Right lobe of liver (tissue), 6 donors: Measurements from ENCODE around the gene VAMP5. TPM values are rescaled to one million over a fixed set of nuclear protein-coding genes. Genes with fewer than 3 reads are reported as not detected.

Experiments
- ATAC-seq, 4 donors: fragments of 200-7000 bp; cut with Tn5 transposase; one replicate each; pipeline ENCODE4 v1.9.1; 2020; ENCODE audit warnings: mild to moderate bottlenecking in 4 of 4, moderate library complexity in 4 of 4
- DNase-seq, 3 donors: peaks; one replicate each; pipeline ENCODE4 v3.0.0-alpha.2; 2020
- H3K27ac ChIP-seq, 3 donors: fragments of 200-600 bp; one replicate each; pipeline ENCODE4 v1.8.0; 2022
- H3K27me3 ChIP-seq, 2 donors: fragments of 200-600 bp; one replicate each; pipeline ENCODE4 v1.8.0; 2022
- H3K36me3 ChIP-seq, 4 donors: fragments of 200-600 bp; sonication (generic) in 1 of 4; one replicate each; pipeline versions ENCODE4 v1.5.1 to v1.8.0; 2017 to 2022; ENCODE audit warnings: control low read depth in 1 of 4
- H3K4me1 ChIP-seq, 4 donors: fragments of 200-600 bp; sonication (generic) in 1 of 4; one replicate each; pipeline versions ENCODE4 v1.5.1 to v1.8.0; 2017 to 2022; ENCODE audit warnings: control low read depth in 1 of 4
- H3K4me3 ChIP-seq, 3 donors: fragments of 200-600 bp; one replicate each; pipeline ENCODE4 v1.8.0; 2022
- H3K9me3 ChIP-seq, 4 donors: fragments of 200-600 bp; sonication (generic) in 1 of 4; one replicate each; pipeline versions ENCODE4 v1.5.1 to v1.8.0; 2017 to 2022; ENCODE audit warnings: control low read depth in 1 of 4
- POLR2A ChIP-seq: fragments of 450-650 bp; IDR thresholded peaks from one replicate; pipeline ENCODE4 v1.6.1; 2017; ENCODE audit warnings: antibody characterized with exemption, mild to moderate bottlenecking
- WGBS: methylation state at CpG from one replicate; pipeline ENCODE4 v1.1.6; 2018; ENCODE audit warnings: low coverage, low lambda C conversion rate; ENCODE audit not compliant: insufficient coverage; ENCODE audit errors: missing lambda C conversion rate; 5-methylcytosine and 5-hydroxymethylcytosine counted together
- intact Hi-C, 2 donors: fragments of 100-400 bp; cut with DNase I; formaldehyde crosslinking; loops; one replicate each; pipeline versions ENCODE4 v1.11.2 to v1.14.1; 2022
- total RNA-seq, 6 experiments: library from RNA; depleted of rRNA in 2 of 6; stranded (reverse); fragments of >200 nt in 2 of 6; fragmentation: NEBNext Ultra II Directional in 3 of 6; extraction: Animal tissue kit (Norgen Biotek cat#: 25700) in 3 of 6; gene quantifications; one replicate each; pipeline versions ENCODE4 v1.1.0 to v1.2.4, GENCODE V29; 2016 to 2023
- TF ChIP-seq, protein P1 (sequence below), 4 donors: fragments of 200-600 bp in 3 of 4; fragments of 450-650 bp in 1 of 4; IDR thresholded peaks; one replicate each; pipeline versions ENCODE4 v1.5.1 to v1.8.0; 2016 to 2022; ENCODE audit warnings: antibody characterized with exemption in 4 of 4, mild to moderate bottlenecking in 2 of 4
- donor health status: DM: no; HTN: yes; CAD: no.
- donor health status: DM: no; HTN: no; CAD: no.
- donor health status: DM: no; HTN: no; CAD: no.
- donor health status: DM: no; HTN: yes; CAD: no.
- donor health status: DM: no; HTN: yes; CAD: no.

The VAMP5 gene
- total RNA-seq, 6 experiments from 2014 or later = 27.2 to 50.1 (median 34.7) TPM

DNA sequence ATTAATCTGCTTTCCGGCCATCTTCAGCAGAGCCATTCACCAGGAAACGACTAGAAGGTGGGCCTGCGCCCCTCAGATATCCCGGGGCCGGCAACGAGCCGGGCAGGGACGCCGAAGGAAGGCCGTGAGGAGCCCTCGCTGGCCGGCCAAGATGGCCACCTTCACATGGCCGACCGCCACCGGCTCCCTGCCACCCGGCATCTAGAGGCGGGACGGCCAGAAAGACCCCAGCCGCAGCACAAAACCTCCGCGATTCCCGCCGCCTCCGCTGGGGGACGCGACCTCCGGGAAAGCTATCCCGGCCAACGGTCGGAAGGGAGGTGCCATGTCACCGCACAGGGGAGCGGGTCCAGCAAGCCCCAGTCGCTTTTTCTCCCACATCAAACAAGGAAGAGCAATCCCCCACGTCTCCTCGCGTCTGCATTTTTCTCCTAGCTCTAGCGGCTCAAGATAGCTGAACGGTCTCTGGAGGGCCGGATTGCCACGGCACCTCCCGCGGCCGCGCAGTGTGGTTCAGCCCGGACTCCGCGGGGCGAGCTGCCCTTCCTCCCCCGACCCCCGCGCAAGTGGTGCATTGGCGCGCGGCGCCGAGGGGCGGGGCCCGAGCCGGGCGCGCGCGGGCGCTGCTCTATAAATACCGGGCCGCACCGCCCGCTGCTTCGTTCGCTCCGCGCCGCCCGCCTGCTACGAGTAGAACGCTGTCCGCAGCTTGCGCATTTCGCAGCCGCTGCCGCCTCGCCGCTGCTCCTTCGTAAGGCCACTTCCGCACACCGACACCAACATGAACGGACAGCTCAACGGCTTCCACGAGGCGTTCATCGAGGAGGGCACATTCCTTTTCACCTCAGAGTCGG, 45.5 kb upstream of the VAMP5 start, which contains the start of gene MAT2A:
Gene MAT2A, plus strand, starts transcription at position 662 of the 854 bp plus-strand sequence. Its CDS starts 120 bp downstream, at position 782.
- 0% methylated on average over 15 of the region's 92 CpGs for WGBS

GRCh38 chr2:85539361-85540132, 44.7 kb upstream of the VAMP5 start:
- ATAC-seq = peak; percentile 43 to 60 (median 52)
- DNase-seq = peak; percentile 68 to 77 (median 75)
- peak overlapping the region; percentile 98 to 99 (median 98) for H3K27ac ChIP-seq
- peaks cover 15 to 40% (median 29%) of the 10 kb centered on the region in 4 donors for H3K36me3 ChIP-seq
- peaks cover 0 to 30% (median 13%) of the 10 kb centered on the region in 4 donors for H3K4me1 ChIP-seq
- 0% methylated on average over 3 of the region's 67 CpGs for WGBS
- peak; percentile 45 for TF ChIP-seq POLR2A
- TF ChIP-seq, protein P1, sequence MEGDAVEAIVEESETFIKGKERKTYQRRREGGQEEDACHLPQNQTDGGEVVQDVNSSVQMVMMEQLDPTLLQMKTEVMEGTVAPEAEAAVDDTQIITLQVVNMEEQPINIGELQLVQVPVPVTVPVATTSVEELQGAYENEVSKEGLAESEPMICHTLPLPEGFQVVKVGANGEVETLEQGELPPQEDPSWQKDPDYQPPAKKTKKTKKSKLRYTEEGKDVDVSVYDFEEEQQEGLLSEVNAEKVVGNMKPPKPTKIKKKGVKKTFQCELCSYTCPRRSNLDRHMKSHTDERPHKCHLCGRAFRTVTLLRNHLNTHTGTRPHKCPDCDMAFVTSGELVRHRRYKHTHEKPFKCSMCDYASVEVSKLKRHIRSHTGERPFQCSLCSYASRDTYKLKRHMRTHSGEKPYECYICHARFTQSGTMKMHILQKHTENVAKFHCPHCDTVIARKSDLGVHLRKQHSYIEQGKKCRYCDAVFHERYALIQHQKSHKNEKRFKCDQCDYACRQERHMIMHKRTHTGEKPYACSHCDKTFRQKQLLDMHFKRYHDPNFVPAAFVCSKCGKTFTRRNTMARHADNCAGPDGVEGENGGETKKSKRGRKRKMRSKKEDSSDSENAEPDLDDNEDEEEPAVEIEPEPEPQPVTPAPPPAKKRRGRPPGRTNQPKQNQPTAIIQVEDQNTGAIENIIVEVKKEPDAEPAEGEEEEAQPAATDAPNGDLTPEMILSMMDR (IDR thresholded peaks at IDR 0.05) = no peak
- H3K27me3 ChIP-seq = no peaks in the 10 kb centered on the region
- intact Hi-C loops = no loop called here
- no peaks in the 10 kb centered on the region for H3K9me3 ChIP-seq
- peak overlapping the region; percentile 94 to 100 (median 99) for H3K4me3 ChIP-seq

More for the DNA sequence above, 45.5 kb upstream of the VAMP5 start, which contains the start of gene MAT2A:
- H3K4me1 ChIP-seq = peaks cover 0 to 30% (median 13%) of the 10 kb centered on the region in 4 donors
- no peaks in the 10 kb centered on the region for H3K27me3 ChIP-seq
- no peaks in the 10 kb centered on the region for H3K9me3 ChIP-seq
- ATAC-seq = peak; percentile 84 to 92 (median 88)
- H3K36me3 ChIP-seq = peaks cover 15 to 32% (median 25%) of the 10 kb centered on the region in 4 donors
- intact Hi-C loops = no loop called here
- peak within 1 kb of the TSS; percentile 94 to 100 (median 99) for H3K4me3 ChIP-seq
- TF ChIP-seq, protein P1 (IDR thresholded peaks at IDR 0.05) = peak; percentile 62 to 80 (median 74)
- peak; percentile 100 for TF ChIP-seq POLR2A
- peak; percentile 93 to 95 (median 93) for DNase-seq
- H3K27ac ChIP-seq = peak within 1 kb of the TSS; percentile 98 to 99 (median 98)

- Histone ChIP-seq H3K27me3 (no peaks in the 10 kb centered on the region), H3K27ac (peak overlapping the region; percentile 98 to 99 (median 98)), H3K4me3 (peak overlapping the region; percentile 94 to 100 (median 99)), H3K4me1 (peaks cover 0 to 30% (median 13%) of the 10 kb centered on the region in 4 donors), H3K36me3 (peaks cover 15 to 47% (median 32%) of the 10 kb centered on the region in 4 donors), H3K9me3 (no peaks in the 10 kb centered on the region)
- TF ChIP-seq, protein P1 (IDR thresholded peaks at IDR 0.05) = no peak
- TF ChIP-seq POLR2A = no peak
- intact Hi-C loops = no loop called here
- 1% methylated on average over 11 of the region's 11 CpGs for WGBS
- ATAC-seq (no peak), DNase-seq (no peak)
Measured at GRCh38 chr2:85540133-85540648, 44.0 kb upstream of the VAMP5 start.

DNA sequence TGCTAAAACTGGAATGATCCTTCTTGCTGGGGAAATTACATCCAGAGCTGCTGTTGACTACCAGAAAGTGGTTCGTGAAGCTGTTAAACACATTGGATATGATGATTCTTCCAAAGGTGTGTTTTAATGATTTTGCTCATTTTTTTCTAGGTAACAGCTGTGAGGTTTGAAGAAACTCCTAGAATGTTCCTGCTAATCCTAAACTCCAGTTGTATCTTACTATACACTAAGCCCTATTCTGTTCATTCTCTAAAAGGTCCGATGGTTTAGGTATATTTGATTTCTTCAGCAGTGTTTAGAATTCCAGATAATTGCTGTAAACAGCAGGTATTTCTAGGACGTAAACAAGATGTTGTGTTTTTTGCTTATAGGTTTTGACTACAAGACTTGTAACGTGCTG, 43.0 kb upstream of the VAMP5 start:
- TF ChIP-seq, protein P1 (IDR thresholded peaks at IDR 0.05) = no peak
- TF ChIP-seq POLR2A = no peak
- peak overlapping the region; percentile 94 to 100 (median 99) for H3K4me3 ChIP-seq

More for the DNA sequence above, 43.0 kb upstream of the VAMP5 start:
- Histone ChIP-seq H3K9me3 (no peaks in the 10 kb centered on the region), H3K27ac (peak overlapping the region in 2 of 3 donors; percentile 98 to 99), H3K4me1 (peaks cover 0 to 30% (median 13%) of the 10 kb centered on the region in 4 donors), H3K27me3 (no peaks in the 10 kb centered on the region), H3K36me3 (peaks cover 15 to 57% (median 36%) of the 10 kb centered on the region in 4 donors)
- WGBS = 22% methylated on average over 4 of the region's 4 CpGs
- ATAC-seq (no peak), DNase-seq (no peak)
- intact Hi-C loops = no loop called here
